Colonic mucosa (tissue), 4 donors: ENCODE data around the gene MTA1. TPM values are rescaled to one million over a fixed set of nuclear protein-coding genes. Genes with fewer than 3 reads are reported as not detected.
A peak's percentile ranks its signal among the peaks of the same experiment; 100 is the strongest.

Experiments used
- DNase-seq: peaks from one replicate; pipeline ENCODE4 v3.0.0-alpha.2; 2020
- H3K27ac ChIP-seq: fragments of 200-600 bp; one replicate; pipeline ENCODE4 v1.8.0; 2021
- H3K27me3 ChIP-seq: fragments of 200-600 bp; one replicate; pipeline ENCODE4 v1.8.0; 2021
- H3K36me3 ChIP-seq: fragments of 200-600 bp; one replicate; pipeline ENCODE4 v1.8.0; 2021
- H3K4me1 ChIP-seq: fragments of 200-600 bp; one replicate; pipeline ENCODE4 v1.8.0; 2021; ENCODE audit warnings: mild to moderate bottlenecking
- H3K4me3 ChIP-seq: fragments of 200-600 bp; one replicate; pipeline ENCODE4 v1.8.0; 2021
- H3K9ac ChIP-seq, 2 donors: one replicate each; pipeline ENCODE4 v1.7.0; 2013; ENCODE audit warnings: control low read depth in 2 of 2, low read depth in 2 of 2, low read length in 2 of 2
- H3K9me3 ChIP-seq: fragments of 200-600 bp; one replicate; pipeline ENCODE4 v1.8.0; 2021
- intact Hi-C: fragments of 100-400 bp; cut with DNase I; formaldehyde crosslinking; loops from one replicate; pipeline ENCODE4 v1.14.1; 2022
- total RNA-seq, 2 donors: library from RNA; stranded (reverse); fragmentation: NEBNext Ultra II Directional in 1 of 2; extraction: Animal tissue kit (Norgen Biotek cat#: 25700) in 1 of 2; gene quantifications; one replicate each; pipeline ENCODE4 v1.2.1, GENCODE V29; 2021
- TF ChIP-seq, protein P1 (sequence below): fragments of 200-600 bp; IDR thresholded peaks from one replicate; pipeline ENCODE4 v1.8.0; 2022; ENCODE audit warnings: antibody characterized with exemption, mild to moderate bottlenecking
- donor health status: healthy.
- donor health status: DM: no; HTN: no; CAD: no.
- donor health status: DM: no; HTN: no; CAD: no.

Gene MTA1
- total RNA-seq, 2 donors from 2014 or later: 47.0 to 90.2 TPM

DNA sequence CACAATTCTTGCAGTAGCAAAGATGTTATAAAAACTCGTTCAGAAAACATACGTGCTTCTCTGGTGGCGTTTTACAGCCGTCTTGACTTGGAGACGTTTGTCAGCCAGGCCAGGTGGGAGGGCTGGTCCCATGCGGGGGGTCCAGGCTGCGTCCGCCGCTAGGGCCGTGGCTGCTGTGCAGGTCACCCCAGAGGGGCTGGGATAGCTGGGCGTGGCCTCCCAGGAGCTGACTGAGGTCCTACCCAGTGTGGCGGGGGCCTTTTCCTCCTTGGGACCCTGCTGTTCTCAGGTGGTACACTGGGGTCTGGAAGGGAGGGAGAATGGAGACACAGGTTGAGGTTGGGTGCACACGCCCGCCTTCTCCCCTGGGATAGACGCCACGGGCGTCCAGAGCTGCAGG, 25.2 kb downstream of the MTA1 start:
- no peak for DNase-seq
- no peaks in the 10 kb centered on the region for H3K27me3 ChIP-seq
- no peak overlapping the region for H3K9ac ChIP-seq
- H3K4me1 ChIP-seq: no peaks in the 10 kb centered on the region
- TF ChIP-seq, protein P1, sequence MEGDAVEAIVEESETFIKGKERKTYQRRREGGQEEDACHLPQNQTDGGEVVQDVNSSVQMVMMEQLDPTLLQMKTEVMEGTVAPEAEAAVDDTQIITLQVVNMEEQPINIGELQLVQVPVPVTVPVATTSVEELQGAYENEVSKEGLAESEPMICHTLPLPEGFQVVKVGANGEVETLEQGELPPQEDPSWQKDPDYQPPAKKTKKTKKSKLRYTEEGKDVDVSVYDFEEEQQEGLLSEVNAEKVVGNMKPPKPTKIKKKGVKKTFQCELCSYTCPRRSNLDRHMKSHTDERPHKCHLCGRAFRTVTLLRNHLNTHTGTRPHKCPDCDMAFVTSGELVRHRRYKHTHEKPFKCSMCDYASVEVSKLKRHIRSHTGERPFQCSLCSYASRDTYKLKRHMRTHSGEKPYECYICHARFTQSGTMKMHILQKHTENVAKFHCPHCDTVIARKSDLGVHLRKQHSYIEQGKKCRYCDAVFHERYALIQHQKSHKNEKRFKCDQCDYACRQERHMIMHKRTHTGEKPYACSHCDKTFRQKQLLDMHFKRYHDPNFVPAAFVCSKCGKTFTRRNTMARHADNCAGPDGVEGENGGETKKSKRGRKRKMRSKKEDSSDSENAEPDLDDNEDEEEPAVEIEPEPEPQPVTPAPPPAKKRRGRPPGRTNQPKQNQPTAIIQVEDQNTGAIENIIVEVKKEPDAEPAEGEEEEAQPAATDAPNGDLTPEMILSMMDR: no peak
- no peak overlapping the region for H3K4me3 ChIP-seq
- intact Hi-C loops: loop anchor here (5.0 to 10.0 kb wide), 2 partner anchors 73 to 80 kb away; partner anchors contain the start of gene TMEM121
- no peak overlapping the region for H3K27ac ChIP-seq
- H3K36me3 ChIP-seq: no peaks in the 10 kb centered on the region
- H3K9me3 ChIP-seq: no peaks in the 10 kb centered on the region

DNA sequence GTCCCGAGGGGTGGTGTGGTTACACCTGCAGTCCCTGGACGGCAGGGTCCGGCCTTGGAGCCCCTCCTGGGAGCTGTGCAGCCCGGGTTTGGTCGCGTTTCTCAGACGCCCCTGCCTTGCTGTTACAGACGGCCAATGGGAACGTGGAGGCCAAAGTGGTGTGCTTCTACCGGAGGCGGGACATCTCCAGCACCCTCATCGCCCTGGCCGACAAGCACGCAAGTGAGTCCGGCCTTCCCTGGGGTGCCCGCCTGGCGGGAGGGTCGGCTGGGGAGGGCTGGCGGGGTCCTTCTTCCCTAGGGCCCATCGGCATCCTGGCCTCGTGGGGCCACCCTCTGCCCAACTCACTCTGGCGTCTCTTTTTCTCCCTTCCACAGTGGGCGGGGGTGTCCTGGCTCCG, 25.7 kb downstream of the MTA1 start:
- Histone ChIP-seq H3K9me3 (no peaks in the 10 kb centered on the region), H3K27ac (no peak overlapping the region), H3K4me1 (no peaks in the 10 kb centered on the region), H3K4me3 (no peak overlapping the region), H3K27me3 (no peaks in the 10 kb centered on the region), H3K36me3 (no peaks in the 10 kb centered on the region), H3K9ac (no peak overlapping the region)
- DNase-seq: no peak
- TF ChIP-seq, protein P1: no peak
- intact Hi-C loops: loop anchor here (5.0 to 10.0 kb wide), 2 partner anchors 73 to 80 kb away; partner anchors contain the start of gene TMEM121

DNA sequence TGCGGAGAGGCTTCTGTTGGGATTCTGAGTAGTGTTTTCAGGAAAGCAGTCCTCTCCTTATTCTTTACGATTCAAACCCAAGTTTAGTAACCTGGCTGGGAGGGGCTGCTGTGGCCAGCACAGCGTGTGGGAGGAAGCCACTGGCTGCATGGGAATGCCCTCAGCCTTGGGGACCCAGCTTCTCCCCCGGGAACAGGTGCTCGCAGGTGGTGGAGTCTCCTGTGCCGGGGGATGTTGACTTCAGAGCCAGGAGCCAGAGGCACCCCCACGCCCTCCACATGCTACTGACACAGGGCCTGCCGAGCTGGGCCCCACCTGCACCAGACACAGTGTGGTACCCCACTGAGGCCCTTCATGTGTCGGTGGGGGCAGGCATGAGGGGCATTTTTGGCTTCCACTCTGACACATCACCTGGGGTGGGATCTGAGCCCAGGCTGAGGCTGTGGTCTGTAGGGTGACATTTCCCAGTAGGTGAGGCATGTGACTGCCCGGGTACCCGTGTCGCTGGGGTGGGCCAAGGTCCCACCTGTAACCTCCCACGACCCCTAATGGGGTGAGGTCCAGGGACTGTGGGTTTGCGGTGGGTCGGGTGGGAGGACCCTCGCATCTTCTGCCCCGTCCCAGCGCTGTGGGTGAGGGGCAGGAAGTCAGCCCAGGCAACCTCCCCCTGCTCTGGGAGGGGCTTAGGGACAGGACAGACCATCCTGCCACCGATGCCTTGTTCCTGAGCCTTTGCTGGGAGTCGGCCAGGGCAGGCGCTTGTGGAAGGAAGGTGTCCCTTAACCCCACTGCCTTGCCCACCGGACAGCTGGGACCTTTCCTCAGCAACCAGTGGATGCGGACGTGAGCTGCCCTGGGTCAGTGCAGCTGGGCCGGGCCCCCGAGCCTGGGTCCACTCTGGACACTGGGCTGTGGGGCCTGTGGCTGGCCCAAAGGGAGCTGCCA, 26.5 kb downstream of the MTA1 start:
- TF ChIP-seq, protein P1: no peak
- H3K9me3 ChIP-seq: no peaks in the 10 kb centered on the region
- H3K4me1 ChIP-seq: no peaks in the 10 kb centered on the region
- no peak for DNase-seq
- intact Hi-C loops: loop anchor here (5.0 to 10.0 kb wide), 2 partner anchors 74 to 79 kb away; partner anchors contain the start of gene TMEM121
- H3K36me3 ChIP-seq: no peaks in the 10 kb centered on the region
- H3K4me3 ChIP-seq: no peak overlapping the region
- no peak overlapping the region for H3K27ac ChIP-seq
- H3K9ac ChIP-seq: no peak overlapping the region
- no peaks in the 10 kb centered on the region for H3K27me3 ChIP-seq

DNA sequence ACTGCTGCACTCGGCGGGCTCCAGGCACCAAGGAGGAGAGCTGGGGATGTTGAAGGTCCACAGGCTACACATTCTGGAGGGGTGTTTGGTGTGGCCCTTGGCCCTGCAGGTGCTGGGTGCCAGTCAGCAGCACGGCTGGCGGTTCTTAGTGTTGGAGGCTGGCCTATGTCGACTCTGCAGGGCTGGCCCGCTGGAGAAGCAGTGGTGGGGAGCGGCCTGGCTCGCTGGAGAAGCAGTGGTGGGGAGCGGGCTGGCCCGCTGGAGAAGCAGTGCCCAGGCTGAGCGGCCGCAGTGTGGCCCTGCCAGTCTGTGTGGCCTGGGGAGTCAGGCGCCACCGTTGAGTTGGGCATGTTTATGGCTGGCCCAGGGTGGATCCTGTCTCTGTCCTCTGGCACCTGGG, 27.3 kb downstream of the MTA1 start:
- intact Hi-C loops: loop anchor here (5.0 to 10.0 kb wide), 2 partner anchors 75 to 78 kb away; partner anchors contain the start of gene TMEM121
- H3K4me3 ChIP-seq: no peak overlapping the region
- H3K27me3 ChIP-seq: no peaks in the 10 kb centered on the region
- H3K9me3 ChIP-seq: no peaks in the 10 kb centered on the region
- H3K9ac ChIP-seq: no peak overlapping the region
- H3K27ac ChIP-seq: no peak overlapping the region
- DNase-seq: no peak
- TF ChIP-seq, protein P1: no peak
- no peaks in the 10 kb centered on the region for H3K4me1 ChIP-seq
- H3K36me3 ChIP-seq: no peaks in the 10 kb centered on the region

DNA sequence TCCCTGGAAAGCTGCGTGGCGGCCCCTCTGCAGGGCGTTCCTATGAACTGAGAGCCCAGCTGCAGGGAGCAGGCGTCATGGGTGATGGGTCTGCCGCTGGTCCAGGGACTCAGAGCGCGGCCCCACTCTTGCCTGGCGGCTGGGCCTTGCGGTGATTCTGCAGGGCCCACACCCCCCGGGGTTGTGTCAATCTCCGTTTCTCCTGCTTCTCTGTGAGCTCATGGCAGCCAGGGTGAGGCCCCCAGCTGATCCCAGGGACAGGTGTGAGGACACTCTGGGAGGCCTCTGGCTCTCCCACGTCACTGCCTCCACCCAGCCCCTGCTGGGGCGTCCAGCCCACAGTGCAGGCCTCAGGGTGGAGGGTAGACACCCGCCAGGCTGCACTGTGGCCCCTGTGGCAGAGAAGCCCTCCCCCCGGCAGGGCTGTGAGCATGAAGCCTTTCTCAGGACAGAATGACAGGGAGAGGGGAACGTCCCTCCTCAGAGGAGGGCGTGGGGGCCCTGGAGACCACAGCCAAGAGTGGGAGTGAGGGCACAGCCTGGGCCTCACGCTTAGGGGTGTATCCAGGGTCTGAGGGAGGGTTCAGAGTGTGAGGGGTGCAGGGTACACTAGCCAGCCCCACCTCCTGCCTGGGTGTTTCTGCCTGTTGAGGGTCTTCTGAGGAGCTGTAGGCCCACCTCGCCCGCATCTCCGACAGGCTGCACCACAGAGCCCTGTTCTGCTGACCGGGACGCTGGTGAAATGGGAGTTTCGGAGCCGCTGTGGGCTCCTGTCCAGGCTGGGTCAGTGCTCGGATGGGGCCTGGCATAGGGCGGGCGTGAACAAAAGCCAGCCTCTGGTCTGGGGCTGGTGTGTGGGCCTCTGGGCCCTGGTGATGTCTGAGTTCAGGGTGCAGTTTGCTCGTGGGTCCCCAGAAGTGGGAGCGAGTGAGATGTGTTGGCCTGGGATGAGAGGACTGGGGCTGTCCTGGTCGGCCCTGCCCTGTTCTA, 28.3 kb downstream of the MTA1 start:
- Histone ChIP-seq H3K36me3 (no peaks in the 10 kb centered on the region), H3K4me1 (no peaks in the 10 kb centered on the region), H3K9ac (peak overlapping the region in 1 of 2 donors; percentile 0), H3K9me3 (no peaks in the 10 kb centered on the region), H3K27ac (no peak overlapping the region), H3K27me3 (no peaks in the 10 kb centered on the region), H3K4me3 (no peak overlapping the region)
- TF ChIP-seq, protein P1: no peak
- intact Hi-C loops: loop anchor here (5.0 to 10.0 kb wide), 2 partner anchors 76 to 77 kb away; partner anchors contain the start of gene TMEM121
- DNase-seq: no peak
